GM23248 (cell line): ENCODE results near the gene PGP. TPM values are rescaled to one million over a fixed set of nuclear protein-coding genes. Genes with fewer than 3 reads are reported as not detected.
A peak's percentile ranks its signal among the peaks of the same experiment; 100 is the strongest.

Source experiments
- DNase-seq: peaks from one replicate; pipeline ENCODE4 v3.0.0-alpha.2; 2015
- H2AFZ ChIP-seq: fragments of 200-600 bp; sonication (generic); 2 replicates; pipeline ENCODE4 v1.6.1; 2016; ENCODE audit warnings: antibody characterized with exemption
- H3F3A ChIP-seq: fragments of 200-600 bp; sonication (generic); 2 replicates; pipeline ENCODE4 v1.6.1; 2016; ENCODE audit warnings: mild to moderate bottlenecking, antibody characterized with exemption, mixed run types; ENCODE audit not compliant: insufficient read depth
- H3K27ac ChIP-seq: fragments of 200-600 bp; sonication (generic); 2 replicates; pipeline ENCODE4 v1.5.1; 2016; ENCODE audit warnings: mild to moderate bottlenecking
- H3K27me3 ChIP-seq: fragments of 200-600 bp; sonication (generic); replicated peaks from 2 replicates; pipeline ENCODE4 v1.6.1; 2016; ENCODE audit warnings: mild to moderate bottlenecking; ENCODE audit not compliant: insufficient read depth
- H3K36me3 ChIP-seq: fragments of 200-600 bp; sonication (generic); 2 replicates; pipeline ENCODE4 v1.6.1; 2016; ENCODE audit warnings: low read depth, mild to moderate bottlenecking
- H3K4me1 ChIP-seq: fragments of 200-600 bp; sonication (generic); 2 replicates; pipeline ENCODE4 v1.6.1; 2016; ENCODE audit warnings: mild to moderate bottlenecking; ENCODE audit not compliant: insufficient read depth
- H3K4me2 ChIP-seq: fragments of 200-600 bp; sonication (generic); one replicate; pipeline ENCODE4 v1.6.1; 2016; ENCODE audit warnings: mild to moderate bottlenecking; ENCODE audit not compliant: unreplicated experiment
- H3K4me3 ChIP-seq: fragments of 200-600 bp; sonication (generic); 2 replicates; pipeline ENCODE4 v1.5.1; 2016; ENCODE audit warnings: mild to moderate bottlenecking
- H3K79me2 ChIP-seq: fragments of 200-600 bp; sonication (generic); 2 replicates; pipeline ENCODE4 v1.6.1; 2016; ENCODE audit warnings: mild to moderate bottlenecking; ENCODE audit not compliant: insufficient read depth
- H3K9ac ChIP-seq: fragments of 200-600 bp; sonication (generic); 2 replicates; pipeline ENCODE4 v1.6.1; 2016; ENCODE audit warnings: mild to moderate bottlenecking
- H3K9me2 ChIP-seq: fragments of 200-600 bp; sonication (generic); 2 replicates; pipeline ENCODE4 v1.6.1; 2016; ENCODE audit warnings: mixed run types, mild to moderate bottlenecking, moderate library complexity; ENCODE audit not compliant: insufficient read depth
- H3K9me3 ChIP-seq: fragments of 200-600 bp; sonication (generic); one replicate; pipeline ENCODE4 v1.6.1; 2017; ENCODE audit warnings: low read depth
- H4K20me1 ChIP-seq: fragments of 200-600 bp; sonication (generic); 2 replicates; pipeline ENCODE4 v1.6.0; 2016; ENCODE audit not compliant: insufficient read depth
- EZH2 ChIP-seq: fragments of 200-600 bp; sonication (generic); IDR thresholded peaks from 2 replicates; pipeline ENCODE4 v1.6.1; 2018; ENCODE audit warnings: antibody characterized with exemption, mild to moderate bottlenecking; ENCODE audit not compliant: insufficient read depth, poor library complexity, severe bottlenecking
- EZH2phosphoT487 ChIP-seq: fragments of 200-600 bp; sonication (generic); IDR thresholded peaks from 2 replicates; pipeline ENCODE4 v1.6.1; 2018; ENCODE audit warnings: antibody characterized with exemption, moderate library complexity, mild to moderate bottlenecking, low read depth; ENCODE audit not compliant: insufficient read depth
- WGBS, 2 experiments: methylation state at CpG; one replicate each; pipeline ENCODE4 v1.1.6; 2015 to 2017; ENCODE audit warnings: low lambda C conversion rate in 2 of 2, low coverage in 1 of 2; ENCODE audit errors: missing lambda C conversion rate in 2 of 2; 5-methylcytosine and 5-hydroxymethylcytosine counted together
- in situ Hi-C: fragments of 300-500 bp; cut with MboI; formaldehyde crosslinking; loops from 2 replicates; pipeline ENCODE4 v1.15.0; 2020
- polyA plus RNA-seq: library from polyadenylated mRNA; unstranded; fragments of >200 nt; fragmentation: Nextera tagmentation; extraction: Ambion mirVana; gene quantifications from 2 replicates; pipeline ENCODE4 v1.2.1, GENCODE V29; 2016
- total RNA-seq: library from RNA; depleted of rRNA; stranded (reverse); fragments of >200 nt; shearing (Covaris generic); gene quantifications from 2 replicates; pipeline ENCODE4 v1.2.3, GENCODE V29; 2014

PGP gene
- total and polyA plus RNA-seq, 2 experiments from 2014 or later: 10.1 to 25.5 TPM

DNA sequence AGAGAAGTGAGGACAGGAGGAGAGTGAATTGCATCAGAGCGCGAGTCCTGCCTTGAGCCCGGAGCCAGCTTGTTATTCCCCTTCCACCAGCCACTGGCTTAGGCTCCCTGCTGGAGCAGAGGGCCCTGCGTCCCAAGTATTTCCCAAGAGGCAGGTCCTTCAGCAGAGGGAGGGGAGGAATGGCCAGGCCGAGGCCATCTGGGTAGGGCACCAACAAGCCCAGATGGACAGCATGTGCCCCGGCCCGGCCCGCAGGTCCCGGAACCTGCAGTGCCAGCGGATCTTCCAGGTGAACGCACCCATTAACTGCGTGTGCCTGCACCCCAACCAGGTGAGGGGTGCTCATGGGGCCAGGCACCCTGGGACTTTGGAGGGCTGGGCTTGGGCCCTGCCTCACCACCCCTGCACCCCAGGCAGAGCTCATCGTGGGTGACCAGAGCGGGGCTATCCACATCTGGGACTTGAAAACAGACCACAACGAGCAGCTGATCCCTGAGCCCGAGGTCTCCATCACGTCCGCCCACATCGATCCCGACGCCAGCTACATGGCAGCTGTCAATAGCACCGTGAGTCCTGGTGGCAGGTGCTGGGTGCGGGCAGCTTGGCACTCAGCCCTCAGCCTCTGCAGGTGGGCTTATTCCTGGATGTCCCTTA is 7.7 kb downstream of the PGP start:
- Histone ChIP-seq H2AFZ (no peak overlapping the region), H3K9ac (no peak overlapping the region), H3K27me3 (no peaks in the 10 kb centered on the region), H4K20me1 (no peaks in the 10 kb centered on the region), H3K9me2 (no peaks in the 10 kb centered on the region), H3K4me3 (no peak overlapping the region), H3K27ac (no peak overlapping the region), H3F3A (no peaks in the 10 kb centered on the region), H3K36me3 (no peaks in the 10 kb centered on the region), H3K4me2 (no peak overlapping the region), H3K4me1 (peaks cover 3% of the 10 kb centered on the region; the same call in 1 of the 2 replicates), H3K9me3 (no peaks in the 10 kb centered on the region), H3K79me2 (peaks cover 20% of the 10 kb centered on the region)
- DNase-seq: no peak
- TF ChIP-seq EZH2phosphoT487 (no peak), EZH2 (no peak)
- in situ Hi-C loops: no loop called here
- 94 to 95% methylated on average over 22 to 23 of the region's 23 CpGs for WGBS, 2 experiments

DNA sequence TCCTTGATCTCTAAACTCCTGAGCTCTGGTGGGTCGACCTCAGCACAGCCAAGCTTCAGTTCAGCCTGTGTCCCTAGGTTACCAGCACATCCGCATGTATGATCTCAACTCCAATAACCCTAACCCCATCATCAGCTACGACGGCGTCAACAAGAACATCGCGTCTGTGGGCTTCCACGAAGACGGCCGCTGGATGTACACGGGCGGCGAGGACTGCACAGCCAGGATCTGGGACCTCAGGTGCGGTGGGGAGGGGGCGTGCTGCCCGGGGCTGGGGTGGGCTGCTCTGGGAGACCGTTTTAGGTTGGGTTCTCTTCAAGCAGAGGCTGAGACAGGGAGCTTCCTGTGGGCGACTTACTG is 8.2 kb downstream of the PGP start:
- Histone ChIP-seq H3K36me3 (no peaks in the 10 kb centered on the region), H3K4me1 (peaks cover 3% of the 10 kb centered on the region; the same call in 1 of the 2 replicates), H3K4me3 (peak overlapping the region; percentile 83), H3K9ac (peak overlapping the region; percentile 86), H3K79me2 (peaks cover 16% of the 10 kb centered on the region), H2AFZ (no peak overlapping the region), H3F3A (no peaks in the 10 kb centered on the region), H3K9me3 (no peaks in the 10 kb centered on the region), H4K20me1 (no peaks in the 10 kb centered on the region), H3K27me3 (no peaks in the 10 kb centered on the region), H3K4me2 (peak overlapping the region; percentile 82), H3K9me2 (no peaks in the 10 kb centered on the region), H3K27ac (no peak overlapping the region)
- DNase-seq: no peak
- TF ChIP-seq EZH2phosphoT487 (no peak), EZH2 (no peak)
- 89 to 90% methylated on average over 18 of the region's 18 CpGs for WGBS, 2 experiments
- in situ Hi-C loops: no loop called here

DNA sequence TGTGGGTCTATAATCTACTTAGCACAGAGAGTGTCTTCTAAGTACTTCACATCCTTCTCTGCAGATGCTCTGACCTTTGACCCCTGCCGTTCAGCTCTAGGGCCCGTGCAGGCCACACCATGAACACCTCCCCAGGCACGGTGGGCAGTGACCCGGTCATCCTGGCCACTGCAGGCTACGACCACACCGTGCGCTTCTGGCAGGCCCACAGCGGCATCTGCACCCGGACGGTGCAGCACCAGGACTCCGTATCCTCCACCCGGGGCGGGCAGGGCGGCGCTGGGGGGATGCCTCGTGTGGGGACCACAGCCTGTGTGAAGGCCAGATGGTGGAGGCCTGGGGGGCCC is 8.7 kb downstream of the PGP start:
- DNase-seq: peak; percentile 40
- TF ChIP-seq EZH2phosphoT487 (no peak), EZH2 (no peak)
- Histone ChIP-seq H2AFZ (peak overlapping the region; percentile 93; the same call in 1 of the 2 replicates), H3F3A (no peaks in the 10 kb centered on the region), H3K27ac (peak overlapping the region; percentile 69), H3K4me2 (peak overlapping the region; percentile 82), H4K20me1 (no peaks in the 10 kb centered on the region), H3K9ac (peak overlapping the region; percentile 86), H3K79me2 (peaks cover 16% of the 10 kb centered on the region), H3K4me1 (peaks cover 3% of the 10 kb centered on the region; the same call in 1 of the 2 replicates), H3K36me3 (no peaks in the 10 kb centered on the region), H3K27me3 (no peaks in the 10 kb centered on the region), H3K4me3 (peak overlapping the region; percentile 83), H3K9me3 (no peaks in the 10 kb centered on the region), H3K9me2 (no peaks in the 10 kb centered on the region)
- 3% methylated on average over 14 to 16 of the region's 16 CpGs for WGBS, 2 experiments
- in situ Hi-C loops: no loop called here

DNA sequence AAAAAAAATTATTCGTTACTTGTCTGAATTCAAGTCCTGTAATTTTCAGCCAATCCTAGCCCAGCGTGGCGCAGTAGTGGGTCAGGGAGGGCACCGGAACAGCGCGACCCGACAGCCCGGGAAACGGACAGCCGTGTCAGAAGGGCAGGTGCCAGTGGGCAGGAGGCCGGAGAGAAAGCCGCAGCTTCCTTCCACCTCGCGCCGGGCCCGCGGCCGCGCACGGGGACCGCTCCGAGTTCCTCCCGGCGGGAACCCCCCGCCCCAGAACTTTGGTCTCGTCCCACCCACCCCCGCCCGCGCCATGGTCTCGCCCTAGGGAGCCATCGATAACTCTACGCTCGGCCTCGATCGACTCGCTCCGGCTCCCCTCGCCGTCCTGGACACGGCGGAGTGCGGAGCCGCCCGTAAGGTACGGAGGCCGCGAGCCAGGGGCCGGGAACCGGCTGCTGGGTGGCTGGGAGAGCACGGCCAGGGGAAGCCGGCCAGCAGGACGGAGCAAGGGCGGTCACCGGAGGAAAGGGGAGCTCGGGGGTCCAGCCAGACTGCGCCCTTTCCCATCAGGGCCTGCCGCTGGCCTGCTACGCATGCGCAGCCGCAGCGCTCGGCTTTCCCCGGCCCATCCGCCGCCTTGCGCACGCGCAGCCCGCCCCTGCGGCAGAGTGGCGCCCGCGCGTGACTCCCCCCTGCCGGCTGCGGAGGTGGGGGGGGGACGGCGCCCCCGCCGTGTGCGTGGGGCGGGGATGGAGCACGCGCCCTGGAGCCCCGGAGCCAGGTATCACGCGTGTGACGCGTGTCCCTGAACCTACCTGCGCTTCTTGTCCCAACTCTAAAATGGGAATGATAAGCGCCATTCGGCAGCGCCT is 9.3 kb downstream of the PGP start, which contains the start of gene MLST8:
MLST8 (plus strand) TSS at position 351 of the 863 bp plus-strand sequence. CDS start 632 bp downstream, outside the sequence.
- Histone ChIP-seq H2AFZ (peak within 1 kb of the TSS; percentile 93), H4K20me1 (no peaks in the 10 kb centered on the region), H3K4me3 (peak within 1 kb of the TSS; percentile 83), H3K79me2 (peaks cover 16% of the 10 kb centered on the region), H3K9ac (peak within 1 kb of the TSS; percentile 86), H3K27ac (peak within 1 kb of the TSS; percentile 69), H3K27me3 (no peaks in the 10 kb centered on the region), H3K4me1 (peaks cover 3% of the 10 kb centered on the region; the same call in 1 of the 2 replicates), H3K9me3 (no peaks in the 10 kb centered on the region), H3K36me3 (no peaks in the 10 kb centered on the region), H3K9me2 (no peaks in the 10 kb centered on the region), H3K4me2 (peak within 1 kb of the TSS; percentile 82), H3F3A (no peaks in the 10 kb centered on the region)
- 1 to 2% methylated on average over 47 to 61 of the region's 93 CpGs for WGBS, 2 experiments
- TF ChIP-seq EZH2phosphoT487 (no peak), EZH2 (no peak)
- in situ Hi-C loops: no loop called here
- DNase-seq: peak; percentile 91
